Fibroblast of villous mesenchyme (primary cell): ENCODE measurements around the gene LRRC40. TPM values are rescaled to one million over a fixed set of nuclear protein-coding genes. Genes with fewer than 3 reads are reported as not detected.

Experiments used
- DNase-seq: peaks from one replicate; pipeline ENCODE4 v3.0.0-alpha.2; 2010; ENCODE audit warnings: low read depth
- H3K4me3 ChIP-seq: 2 replicates; pipeline ENCODE4 v1.5.1; 2011; ENCODE audit warnings: low read depth, mild to moderate bottlenecking, low read length
- total RNA-seq: library from RNA; depleted of rRNA; stranded (reverse); fragments of >200 nt; gene quantifications from 2 replicates; pipeline ENCODE4 v1.2.3, GENCODE V29; 2012
- TF ChIP-seq, protein P1 (sequence below): IDR thresholded peaks from 2 replicates; pipeline ENCODE4 v1.5.1; 2012; ENCODE audit warnings: low read depth, mild to moderate bottlenecking, low read length; ENCODE audit not compliant: insufficient read depth

The LRRC40 gene
- 20.9 and 27.6 TPM in 2 replicates for total RNA-seq

DNA sequence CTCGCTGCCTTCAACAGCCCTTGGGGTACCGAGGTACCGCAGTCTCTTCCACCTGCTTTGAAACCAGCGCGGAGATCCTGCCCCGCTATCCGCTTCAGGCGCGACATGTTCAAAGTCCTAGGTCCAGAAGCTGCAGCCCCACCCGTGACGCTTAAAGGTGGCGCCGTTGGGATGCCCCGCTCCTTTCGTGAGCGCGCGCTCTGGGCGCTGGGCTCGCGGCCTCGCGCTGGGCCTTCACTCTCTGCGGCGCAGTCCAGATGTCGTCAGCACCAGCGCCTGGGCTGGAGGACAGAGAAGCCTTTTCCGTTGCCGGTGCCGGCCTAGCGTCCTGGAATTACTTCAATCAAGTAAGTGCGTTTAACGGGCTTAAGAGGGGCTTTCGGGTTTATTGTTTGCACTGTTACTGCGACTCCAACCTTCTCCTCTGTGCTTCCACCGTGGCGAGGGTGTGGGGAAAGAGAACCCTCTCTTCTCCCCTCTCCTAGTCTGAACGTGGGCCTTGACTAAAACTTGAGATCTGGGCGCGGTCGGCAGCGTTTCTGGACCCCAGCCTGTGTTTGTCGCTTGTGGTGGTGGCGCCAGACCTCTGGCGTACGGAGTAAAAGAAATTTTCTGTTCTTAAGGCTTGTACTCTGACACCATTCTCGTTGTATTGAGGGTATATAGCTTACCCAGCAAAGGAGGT lies at the start of gene LRRC40:
TSS of gene LRRC40 (minus strand) at position 146 of the 685 bp plus-strand sequence. CDS start at position 107, 39 bp downstream.
- DNase-seq: peak; percentile 97
- TF ChIP-seq, protein P1, sequence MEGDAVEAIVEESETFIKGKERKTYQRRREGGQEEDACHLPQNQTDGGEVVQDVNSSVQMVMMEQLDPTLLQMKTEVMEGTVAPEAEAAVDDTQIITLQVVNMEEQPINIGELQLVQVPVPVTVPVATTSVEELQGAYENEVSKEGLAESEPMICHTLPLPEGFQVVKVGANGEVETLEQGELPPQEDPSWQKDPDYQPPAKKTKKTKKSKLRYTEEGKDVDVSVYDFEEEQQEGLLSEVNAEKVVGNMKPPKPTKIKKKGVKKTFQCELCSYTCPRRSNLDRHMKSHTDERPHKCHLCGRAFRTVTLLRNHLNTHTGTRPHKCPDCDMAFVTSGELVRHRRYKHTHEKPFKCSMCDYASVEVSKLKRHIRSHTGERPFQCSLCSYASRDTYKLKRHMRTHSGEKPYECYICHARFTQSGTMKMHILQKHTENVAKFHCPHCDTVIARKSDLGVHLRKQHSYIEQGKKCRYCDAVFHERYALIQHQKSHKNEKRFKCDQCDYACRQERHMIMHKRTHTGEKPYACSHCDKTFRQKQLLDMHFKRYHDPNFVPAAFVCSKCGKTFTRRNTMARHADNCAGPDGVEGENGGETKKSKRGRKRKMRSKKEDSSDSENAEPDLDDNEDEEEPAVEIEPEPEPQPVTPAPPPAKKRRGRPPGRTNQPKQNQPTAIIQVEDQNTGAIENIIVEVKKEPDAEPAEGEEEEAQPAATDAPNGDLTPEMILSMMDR: no peak
- peak within 1 kb of the TSS; percentile 99 for H3K4me3 ChIP-seq

GRCh38 chr1:70248729-70249128 lies 43.4 kb upstream of the LRRC40 start:
- TF ChIP-seq, protein P1: no peak
- no peak overlapping the region for H3K4me3 ChIP-seq
- DNase-seq: no peak

GRCh38 chr1:70247768-70248167 lies 42.4 kb upstream of the LRRC40 start:
- TF ChIP-seq, protein P1: no peak
- no peak overlapping the region for H3K4me3 ChIP-seq
- peak; percentile 34 for DNase-seq

DNA sequence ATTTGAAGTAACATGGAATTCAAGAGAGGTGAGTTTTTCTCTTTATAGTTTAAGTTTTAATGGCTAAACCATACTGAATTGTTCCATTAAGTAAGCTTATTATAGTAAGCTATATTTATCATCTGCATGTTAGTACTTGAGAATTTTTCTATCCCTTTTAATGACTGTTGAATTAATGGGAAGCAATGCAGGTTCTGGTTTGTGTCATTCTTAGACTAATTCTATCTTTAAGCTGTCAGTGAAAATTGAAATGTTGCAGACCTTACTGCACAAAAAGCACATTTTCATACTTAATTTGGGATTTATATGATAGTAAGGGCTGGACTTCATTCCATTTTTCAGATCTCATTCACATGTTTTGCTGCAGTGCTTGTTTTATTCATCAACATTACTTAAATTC lies 41.7 kb upstream of the LRRC40 start:
- no peak overlapping the region for H3K4me3 ChIP-seq
- peak; percentile 45 for DNase-seq
- TF ChIP-seq, protein P1: no peak

GRCh38 chr1:70239940-70240339 lies 34.6 kb upstream of the LRRC40 start:
- H3K4me3 ChIP-seq: no peak overlapping the region
- DNase-seq: no peak
- TF ChIP-seq, protein P1: no peak

GRCh38 chr1:70234733-70235132 lies 29.4 kb upstream of the LRRC40 start:
- TF ChIP-seq, protein P1: no peak
- no peak for DNase-seq
- H3K4me3 ChIP-seq: no peak overlapping the region

DNA sequence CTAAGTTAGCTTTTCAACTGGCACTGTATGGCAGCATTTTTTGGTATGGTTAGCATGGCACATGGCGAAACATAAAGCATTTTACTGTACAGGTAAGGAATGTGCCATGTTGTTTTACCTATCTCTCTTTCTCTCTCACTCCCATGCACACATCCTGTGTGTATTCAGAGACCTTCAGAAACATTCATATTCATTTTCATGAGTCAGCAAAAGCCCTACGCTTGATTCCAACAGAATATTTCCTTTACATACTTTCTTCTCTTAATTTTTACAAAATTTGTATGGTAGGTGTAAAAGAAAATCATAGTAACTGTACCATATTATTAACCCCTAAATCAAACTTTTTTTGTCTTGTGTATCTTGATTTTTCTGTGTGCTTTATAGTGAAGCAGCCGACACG lies 26.1 kb upstream of the LRRC40 start:
- H3K4me3 ChIP-seq: no peak overlapping the region

More for the DNA sequence above, 26.1 kb upstream of the LRRC40 start:
- TF ChIP-seq, protein P1: no peak
- no peak for DNase-seq
